HFF-Myc (cell line): ENCODE data around the gene CDKAL1.

ENCODE experiments used
- DNase-seq: peaks from one replicate; pipeline ENCODE4 v3.0.0-alpha.2; 2011; ENCODE audit warnings: low read depth; ENCODE audit errors: extremely low read depth
- H3K4me3 ChIP-seq: replicated peaks from 2 replicates; pipeline ENCODE4 v1.5.1; 2011; ENCODE audit warnings: low read depth, mild to moderate bottlenecking, control low read depth, low read length
- CTCF ChIP-seq: IDR thresholded peaks from 2 replicates; pipeline ENCODE4 v1.5.1; 2012; ENCODE audit warnings: mild to moderate bottlenecking, low read depth, low read length, control low read depth; ENCODE audit errors: missing control alignments

The CDKAL1 gene

GRCh38 chr6:21104288-21104687 is 570.0 kb downstream of the CDKAL1 start:
- no peak for TF ChIP-seq CTCF
- DNase-seq, result no peak
- H3K4me3 ChIP-seq, result no peak overlapping the region

- H3K4me3 ChIP-seq, result no peak overlapping the region
- DNase-seq, result no peak
- TF ChIP-seq CTCF, result no peak
These were observed 573.5 kb downstream of the CDKAL1 start for GRCh38 chr6:21107796-21108195.

GRCh38 chr6:21109391-21110178 is 575.3 kb downstream of the CDKAL1 start:
- no peak overlapping the region for H3K4me3 ChIP-seq
- DNase-seq, result peak; percentile 73
- TF ChIP-seq CTCF, result no peak

- DNase-seq, result no peak
- no peak for TF ChIP-seq CTCF
- no peak overlapping the region for H3K4me3 ChIP-seq
These were observed 576.4 kb downstream of the CDKAL1 start for GRCh38 chr6:21110684-21111083.

GRCh38 chr6:21111093-21111725 is 577.0 kb downstream of the CDKAL1 start:
- no peak for DNase-seq
- no peak overlapping the region for H3K4me3 ChIP-seq
- TF ChIP-seq CTCF, result no peak

GRCh38 chr6:21115111-21115510 is 580.9 kb downstream of the CDKAL1 start:
- TF ChIP-seq CTCF, result no peak
- H3K4me3 ChIP-seq, result no peak overlapping the region
- no peak for DNase-seq
